Skin of body (tissue), 2 donors: ENCODE results near the gene LGR4. TPM values are rescaled to one million over a fixed set of nuclear protein-coding genes. Genes with fewer than 3 reads are reported as not detected.

ENCODE experiments used
- DNase-seq: peaks from one replicate; lab custom pipeline; 2025; lab: John Stamatoyannopoulos, UW
- total RNA-seq: library from RNA; depleted of rRNA; stranded (reverse); fragments of >200 nt; gene quantifications from one replicate; pipeline ENCODE4 v1.2.3, GENCODE V29; 2014

Gene LGR4
- total RNA-seq, 1 donor from 2014 or later: 142 TPM

DNA sequence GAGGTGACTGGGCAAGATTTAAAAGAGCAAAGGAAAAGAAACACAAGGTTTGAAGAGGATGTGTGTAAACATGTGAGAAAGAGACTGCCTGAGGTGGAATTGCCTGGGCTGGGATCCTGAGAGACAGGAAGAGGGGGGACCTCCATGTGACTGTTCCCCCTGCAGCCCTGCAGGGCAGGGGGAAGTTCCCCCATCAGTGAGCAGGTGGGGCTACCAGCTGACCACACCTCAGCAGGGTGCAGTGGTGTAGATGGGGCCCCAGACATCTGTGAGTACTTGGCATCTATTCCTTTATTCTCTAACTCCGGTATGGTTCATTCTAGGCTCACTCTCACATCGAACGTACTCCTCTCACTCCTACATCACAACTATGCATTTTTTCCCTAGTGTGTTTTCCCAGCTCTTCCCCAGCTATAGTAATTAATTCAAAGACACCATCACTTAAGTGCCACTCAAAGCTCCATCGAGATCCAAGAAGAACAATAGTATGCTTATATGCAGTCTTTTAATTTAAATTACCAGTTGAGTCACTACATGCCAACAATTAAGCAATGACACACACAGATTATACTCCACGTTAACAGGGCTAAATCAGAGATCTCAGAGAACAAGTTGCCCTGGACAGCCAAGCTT lies 42.7 kb downstream of the LGR4 start:
- no peak for DNase-seq

DNA sequence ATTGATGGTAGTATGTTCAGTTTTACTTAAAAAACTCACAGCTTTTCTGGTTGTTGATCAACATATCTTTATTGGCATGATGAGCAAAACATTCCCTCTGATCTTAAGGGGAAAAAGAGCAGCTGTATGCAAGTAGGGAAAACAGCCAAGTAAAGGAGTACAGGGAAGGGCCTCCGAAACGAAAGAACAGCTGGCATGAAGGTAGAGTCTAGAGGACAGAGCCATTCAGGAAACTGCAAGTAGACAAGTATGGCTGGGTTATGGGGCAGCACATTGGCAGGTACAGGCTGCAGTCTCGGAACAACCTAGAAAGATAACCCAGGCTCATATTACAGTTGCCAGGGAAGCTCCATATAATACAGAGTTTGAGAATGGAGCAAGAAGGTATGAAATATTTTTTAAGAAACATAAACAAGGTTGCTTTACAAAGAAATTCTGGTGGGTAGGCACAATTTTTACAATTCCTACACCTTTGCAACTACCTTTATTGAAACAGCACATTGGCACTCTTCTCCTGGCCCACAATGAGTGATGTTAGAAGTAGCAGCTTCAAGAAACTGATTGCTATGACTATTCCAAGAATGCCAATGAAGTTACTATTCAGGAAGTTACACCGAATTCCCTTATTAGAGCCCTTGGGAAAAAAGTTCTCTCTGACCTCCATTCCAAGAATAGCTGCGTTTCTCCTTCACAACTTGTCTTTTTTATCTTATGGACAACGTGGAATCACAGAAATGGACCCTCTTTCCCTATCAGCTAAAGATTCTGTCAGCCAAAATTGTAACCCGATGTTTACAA lies 45.2 kb downstream of the LGR4 start:
- DNase-seq: no peak

GRCh38 chr11:27425814-27426213 lies 46.8 kb downstream of the LGR4 start:
- no peak for DNase-seq

- no peak for DNase-seq
Observed at GRCh38 chr11:27423125-27423524, 49.5 kb downstream of the LGR4 start.

DNA sequence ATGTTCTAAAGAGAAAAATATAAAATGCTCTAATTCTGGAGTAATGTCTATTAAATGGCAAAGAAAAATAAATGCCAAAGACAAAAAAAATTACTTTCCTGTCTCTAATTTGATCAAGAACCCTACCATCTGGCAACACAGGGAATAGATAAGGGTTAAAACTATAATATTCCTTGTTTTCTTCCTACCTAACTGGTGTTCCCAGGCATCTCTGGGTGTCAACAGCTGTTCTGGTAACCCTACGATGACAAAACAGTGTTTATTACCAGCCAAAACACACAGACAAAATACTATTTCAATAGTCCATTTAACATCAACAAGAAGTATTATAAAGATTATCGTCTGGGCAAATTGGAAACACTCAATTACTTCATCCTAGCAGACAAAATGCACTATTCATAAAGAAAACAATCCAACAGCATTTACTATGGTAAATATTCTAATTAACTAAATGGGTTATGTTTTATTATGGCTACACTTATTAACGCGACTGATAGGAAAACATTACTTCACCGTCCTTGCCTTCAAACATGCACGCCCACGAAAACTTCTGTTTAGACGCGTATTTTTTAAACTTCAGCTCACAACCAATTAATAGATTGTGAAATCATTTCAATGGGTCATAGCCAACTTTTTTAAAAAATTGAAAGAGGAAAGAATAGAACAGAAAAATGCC lies 50.6 kb downstream of the LGR4 start:
- no peak for DNase-seq

DNA sequence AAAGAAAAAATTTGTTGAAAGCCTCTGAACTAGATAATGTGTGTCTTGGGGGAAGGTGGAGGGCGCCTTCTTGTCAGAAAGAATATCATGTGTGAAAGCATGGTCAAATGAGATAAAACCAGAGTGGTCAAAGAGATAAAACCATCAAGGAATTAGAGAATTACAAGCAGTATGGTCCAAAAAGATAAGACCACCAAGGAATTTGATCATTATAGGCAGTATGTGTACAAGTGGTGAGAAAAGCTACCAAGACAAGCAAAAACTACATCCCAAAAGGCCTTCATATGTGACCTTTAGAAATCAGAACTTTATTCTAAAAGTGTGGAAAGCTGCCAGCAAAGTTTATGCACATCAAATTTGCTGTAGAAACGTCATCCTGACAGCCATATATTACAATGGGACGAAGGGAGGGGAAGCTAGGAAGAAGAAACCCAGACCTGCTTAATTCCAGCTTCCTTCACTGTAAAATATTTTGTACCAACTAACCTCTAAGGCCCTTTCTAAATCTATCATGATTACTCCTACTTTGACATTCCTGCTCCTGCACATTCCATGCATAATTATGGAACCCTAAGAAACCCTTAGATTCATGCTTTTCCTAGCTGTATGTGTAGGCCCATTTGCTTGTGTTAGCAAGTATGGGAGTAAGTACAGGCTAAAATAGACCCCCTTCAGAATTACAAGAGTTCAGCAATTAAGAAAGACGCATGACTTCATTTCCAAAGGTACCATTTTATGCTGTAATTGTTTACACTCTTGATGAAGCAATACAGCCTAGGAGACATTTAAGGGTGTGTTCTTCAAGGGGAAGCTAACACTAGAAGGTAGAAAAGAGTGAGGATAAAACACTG lies 51.6 kb downstream of the LGR4 start:
- no peak for DNase-seq

- no peak for DNase-seq
Observed at GRCh38 chr11:27420217-27420616, 52.4 kb downstream of the LGR4 start.

GRCh38 chr11:27418356-27418755 lies 54.2 kb downstream of the LGR4 start:
- DNase-seq: no peak

DNA sequence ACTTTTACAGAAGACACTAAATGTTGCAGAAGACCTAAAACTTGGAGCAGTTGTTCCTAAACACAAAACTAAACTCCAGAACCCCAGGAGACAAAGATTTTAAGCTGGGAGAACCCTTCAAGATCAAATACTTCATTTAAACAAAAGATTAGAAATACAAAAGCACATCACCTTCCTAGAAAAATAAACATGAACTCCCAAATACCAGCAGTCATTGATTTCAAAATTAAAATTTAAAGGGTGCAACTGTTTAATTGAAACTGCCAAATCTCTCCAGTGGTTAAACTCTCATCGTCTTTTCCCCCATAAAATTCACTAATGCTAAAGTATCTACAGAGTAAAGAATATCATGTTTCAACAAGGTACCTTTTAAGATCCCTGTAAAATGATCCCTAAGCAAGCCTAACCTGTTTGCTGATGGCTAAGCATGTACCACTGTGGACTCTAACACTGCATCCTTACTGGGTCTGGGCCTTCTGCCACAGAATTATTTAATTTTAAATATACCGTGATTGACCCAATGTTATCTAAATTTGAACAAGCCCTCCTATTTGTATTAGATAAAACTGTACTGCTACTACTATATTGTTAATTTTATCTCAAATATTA lies 55.9 kb downstream of the LGR4 start:
- DNase-seq: no peak

GRCh38 chr11:27414644-27415043 lies 57.9 kb downstream of the LGR4 start:
- no peak for DNase-seq

DNA sequence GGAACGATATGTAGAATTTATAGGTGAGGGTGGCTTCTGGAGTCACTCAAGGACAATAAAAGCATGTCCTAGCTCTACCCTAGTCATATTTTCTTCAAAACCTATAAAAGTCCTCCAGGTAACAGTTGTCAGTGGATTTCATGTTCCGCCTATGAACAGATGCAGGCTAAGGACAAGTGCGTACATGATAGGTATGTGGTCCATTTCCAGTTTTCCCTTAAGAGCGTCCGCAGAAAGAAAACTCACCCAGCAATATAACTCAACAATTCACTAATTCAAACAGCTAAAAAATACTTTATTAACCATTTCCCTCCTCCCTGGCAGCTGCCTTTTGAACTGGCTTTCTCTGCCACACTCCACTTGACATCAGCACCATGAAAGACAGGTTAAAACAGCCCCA lies 59.4 kb downstream of the LGR4 start:
- DNase-seq: no peak

- no peak for DNase-seq
Observed at GRCh38 chr11:27412192-27412691, 60.3 kb downstream of the LGR4 start.

GRCh38 chr11:27411328-27411727 lies 61.3 kb downstream of the LGR4 start:
- DNase-seq: no peak

- no peak for DNase-seq
Observed at GRCh38 chr11:27410272-27410671, 62.3 kb downstream of the LGR4 start.

GRCh38 chr11:27409742-27410141 lies 62.8 kb downstream of the LGR4 start:
- no peak for DNase-seq

GRCh38 chr11:27409049-27409448 lies 63.5 kb downstream of the LGR4 start:
- no peak for DNase-seq

DNA sequence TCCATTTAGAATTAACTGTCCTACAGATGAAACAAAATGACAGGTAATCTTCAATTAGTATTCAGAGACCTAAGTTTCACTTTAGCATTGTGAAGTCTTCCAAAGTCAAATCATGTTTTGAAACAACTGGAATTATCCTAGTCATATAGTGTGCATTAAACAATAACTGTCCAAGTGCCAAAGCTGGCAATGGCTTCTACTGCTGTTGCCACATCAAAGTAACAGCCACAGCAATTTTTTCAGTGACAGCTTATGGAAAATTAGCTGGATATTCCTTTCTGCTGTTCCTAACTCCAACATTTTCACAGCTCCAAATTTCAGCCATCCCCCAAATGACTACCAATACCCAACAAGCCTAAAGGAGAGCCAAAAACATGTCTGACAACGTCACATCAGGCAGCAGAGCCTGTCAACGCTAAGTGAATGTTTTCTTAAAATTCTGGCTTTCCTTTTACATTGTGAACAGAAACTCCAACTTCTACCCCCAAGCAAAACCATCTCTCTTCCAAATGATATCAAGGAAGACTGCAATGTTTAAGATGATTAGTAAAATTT lies 64.3 kb downstream of the LGR4 start:
- DNase-seq: no peak

DNA sequence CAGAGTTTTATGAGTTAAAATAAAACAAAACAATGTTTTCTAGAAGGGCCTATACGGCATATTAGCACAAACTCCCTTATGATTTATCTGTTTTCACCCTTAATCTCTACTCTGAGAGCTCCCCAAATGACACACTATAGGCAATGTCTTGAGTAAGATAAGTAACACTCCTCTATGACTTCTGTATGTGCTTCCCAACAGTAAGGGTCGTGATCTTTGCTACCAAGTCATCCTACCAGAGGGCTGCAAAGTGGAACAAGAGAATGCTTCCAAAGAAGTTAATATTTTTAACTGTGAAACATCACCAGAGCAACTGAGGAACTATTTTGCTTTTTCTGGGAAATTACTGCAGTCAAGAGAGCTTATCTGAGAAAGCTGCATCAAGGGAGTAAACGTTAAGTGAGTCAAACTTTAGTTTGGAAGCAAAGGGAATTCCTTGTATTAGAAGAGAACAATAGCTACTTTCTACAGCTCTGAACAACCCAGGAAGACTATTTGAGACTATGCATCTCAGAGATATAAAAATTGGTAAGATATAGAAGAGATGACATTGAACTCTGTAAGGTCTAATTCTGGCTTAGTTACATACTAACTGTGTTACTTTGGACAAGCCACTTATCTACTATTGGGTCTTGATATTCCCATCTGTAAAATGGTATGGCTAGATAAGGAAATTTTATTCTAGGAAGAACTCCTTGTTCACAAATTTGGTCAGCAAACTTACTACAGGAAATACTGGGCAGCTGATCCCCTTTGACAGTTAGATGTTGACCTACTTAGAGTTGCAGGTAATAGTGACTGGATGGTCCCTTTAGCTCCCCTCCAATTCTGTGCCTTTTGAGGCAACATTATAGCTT lies 65.9 kb downstream of the LGR4 start:
- no peak for DNase-seq

DNA sequence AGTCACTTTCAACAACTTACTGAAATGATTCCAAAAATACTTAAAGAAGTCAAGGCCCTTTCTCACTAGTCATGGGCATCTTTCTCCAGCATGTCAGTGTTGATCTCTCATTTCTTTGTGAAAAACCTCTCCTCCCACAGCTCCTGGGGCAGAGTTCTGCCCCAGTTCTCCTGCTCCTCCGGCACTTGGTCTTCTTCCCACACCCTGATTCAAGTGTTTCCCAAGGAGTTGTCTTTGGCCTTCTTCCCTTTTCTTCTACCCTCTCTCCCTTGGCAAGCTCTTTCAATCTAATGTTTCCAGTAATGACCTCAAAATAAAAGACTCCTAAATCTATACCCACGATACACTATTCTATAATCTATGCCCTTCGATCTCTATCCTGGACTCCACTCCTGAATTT lies 67.5 kb downstream of the LGR4 start:
- no peak for DNase-seq

DNA sequence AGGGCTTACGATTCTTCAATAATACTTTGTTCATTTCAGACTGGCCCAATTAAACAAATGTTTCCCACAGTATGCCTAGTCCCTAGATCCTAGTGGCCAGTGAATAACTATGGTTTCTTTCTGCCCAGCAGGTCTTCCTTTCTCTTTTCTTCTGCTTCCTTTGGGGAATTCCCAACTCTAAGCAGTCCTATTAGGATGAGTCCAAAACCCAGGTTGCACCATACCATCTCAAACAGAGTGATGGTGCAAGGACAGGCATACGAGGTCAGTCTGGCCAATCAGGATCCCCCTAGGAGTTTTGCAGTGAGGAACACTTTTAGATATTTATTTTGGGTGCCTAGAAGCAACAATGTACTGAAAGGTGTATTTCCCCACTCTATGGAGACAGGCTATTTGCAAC lies 68.2 kb downstream of the LGR4 start:
- no peak for DNase-seq
